LNCaP clone FGC (cell line): ENCODE data around the gene FUT6.

Source experiments
- DNase-seq: peaks from one replicate; pipeline ENCODE4 v3.0.0-alpha.2; 2011; ENCODE audit warnings: low read depth
- H3K4me3 ChIP-seq: 2 replicates; pipeline ENCODE4 v1.5.1; 2011; ENCODE audit warnings: mild to moderate bottlenecking, low read depth, low read length, control low read depth
- CTCF ChIP-seq: IDR thresholded peaks from 2 replicates; pipeline ENCODE4 v1.5.1; 2012; ENCODE audit warnings: mild to moderate bottlenecking; ENCODE audit not compliant: control insufficient read depth, insufficient read depth; ENCODE audit errors: extremely low read depth

Gene FUT6

GRCh38 chr19:5800361-5801270, 38.9 kb downstream of the FUT6 start:
- H3K4me3 ChIP-seq = no peak overlapping the region
- no peak for DNase-seq
- TF ChIP-seq CTCF = no peak

- no peak overlapping the region for H3K4me3 ChIP-seq
- DNase-seq = no peak
- no peak for TF ChIP-seq CTCF
These were observed 40.0 kb downstream of the FUT6 start for GRCh38 chr19:5799247-5800241.

GRCh38 chr19:5798244-5798643, 41.3 kb downstream of the FUT6 start:
- H3K4me3 ChIP-seq = no peak overlapping the region
- DNase-seq = no peak
- no peak for TF ChIP-seq CTCF

GRCh38 chr19:5795382-5795919, 44.1 kb downstream of the FUT6 start:
- no peak overlapping the region for H3K4me3 ChIP-seq
- DNase-seq = no peak
- no peak for TF ChIP-seq CTCF

- TF ChIP-seq CTCF = no peak
- no peak for DNase-seq
- no peak overlapping the region for H3K4me3 ChIP-seq
These were observed 46.3 kb downstream of the FUT6 start for GRCh38 chr19:5793188-5793587.

GRCh38 chr19:5792224-5792623, 47.3 kb downstream of the FUT6 start:
- TF ChIP-seq CTCF = no peak
- DNase-seq = no peak
- no peak overlapping the region for H3K4me3 ChIP-seq
